HepG2 (cell line): ENCODE measurements around the gene KCNJ4. TPM values are rescaled to one million over a fixed set of nuclear protein-coding genes. Genes with fewer than 3 reads are reported as not detected.

Source experiments
- AGO2 ChIP-seq: fragments of 200-400 bp; formaldehyde crosslinking; optimal IDR thresholded peaks from 2 replicates; pipeline ENCODE3; 2017; ENCODE audit warnings: mild to moderate bottlenecking, low read depth, low read length, moderate library complexity
- CTCF ChIP-seq: sonication (generic); formaldehyde crosslinking; IDR thresholded peaks from 2 replicates; pipeline ENCODE4 v1.5.0; 2020; ENCODE audit warnings: mild to moderate bottlenecking, missing genetic modification reagents, moderate library complexity
- EHMT2 ChIP-seq: fragments of 200-600 bp; sonication (generic); IDR thresholded peaks from 2 replicates; pipeline ENCODE4 v1.7.0; 2017; ENCODE audit warnings: antibody characterized with exemption, low read depth, low read length, borderline replicate concordance
- FOXK1 ChIP-seq: sonication (generic); formaldehyde crosslinking; IDR thresholded peaks from 2 replicates; pipeline ENCODE4 v1.4.0; 2020; ENCODE audit warnings: low read depth, missing genetic modification reagents, borderline replicate concordance
- IKZF4 ChIP-seq: sonication (generic); formaldehyde crosslinking; IDR thresholded peaks from 2 replicates; pipeline ENCODE4 v1.5.1; 2020; ENCODE audit warnings: borderline replicate concordance, mild to moderate bottlenecking, low read depth, missing genetic modification reagents; ENCODE audit errors: not compliant biosample characterization
- MAFF ChIP-seq: IDR thresholded peaks from 2 replicates; pipeline ENCODE4 v1.6.1; 2011; ENCODE audit warnings: low read depth, low read length, improper control_type of control experiment
- MIER2 ChIP-seq: IDR thresholded peaks from 2 replicates; pipeline ENCODE4 v1.6.1; 2016; ENCODE audit warnings: missing biosample characterization, missing genetic modification reagents
- POLR2G ChIP-seq: fragments of 200-400 bp; formaldehyde crosslinking; IDR thresholded peaks from 2 replicates; pipeline ENCODE4 v1.6.1; 2018; ENCODE audit warnings: mild to moderate bottlenecking, low read depth, low read length, moderate library complexity
- PRPF4 ChIP-seq: fragments of 200-400 bp; formaldehyde crosslinking; IDR thresholded peaks from 2 replicates; pipeline ENCODE4 v1.6.1; 2016; ENCODE audit warnings: low read length, low read depth; ENCODE audit not compliant: poor library complexity, severe bottlenecking
- RAD21 ChIP-seq: fragments of 450-650 bp; formaldehyde crosslinking; IDR thresholded peaks from 2 replicates; pipeline ENCODE4 v1.5.0; 2020; ENCODE audit warnings: mild to moderate bottlenecking
- SMAD1 ChIP-seq: sonication (generic); formaldehyde crosslinking; IDR thresholded peaks from 2 replicates; pipeline ENCODE4 v1.4.0; 2020; ENCODE audit warnings: missing genetic modification reagents, low read depth, mild to moderate bottlenecking, borderline replicate concordance
- SRSF4 ChIP-seq: fragments of 200-400 bp; formaldehyde crosslinking; IDR thresholded peaks from one replicate; pipeline ENCODE4 v1.6.1; 2018; ENCODE audit warnings: mild to moderate bottlenecking, low read depth, low read length, moderate library complexity; ENCODE audit not compliant: poor library complexity, severe bottlenecking
- ZBTB2 ChIP-seq: sonication (generic); formaldehyde crosslinking; IDR thresholded peaks from 2 replicates; pipeline ENCODE4 v1.8.0; 2022; ENCODE audit warnings: low read depth, missing genetic modification reagents
- ZBTB8A ChIP-seq: sonication (generic); formaldehyde crosslinking; IDR thresholded peaks from 2 replicates; pipeline ENCODE4 v1.4.0; 2020; ENCODE audit warnings: mild to moderate bottlenecking, low read depth, missing genetic modification reagents, borderline replicate concordance
- ZFP36L2 ChIP-seq: sonication (generic); formaldehyde crosslinking; IDR thresholded peaks from 2 replicates; pipeline ENCODE4 v1.4.0; 2020; ENCODE audit warnings: missing genetic modification reagents
- ZMAT3 ChIP-seq: sonication (generic); formaldehyde crosslinking; conservative IDR thresholded peaks from 2 replicates; pipeline ENCODE4 v1.7.0; 2021; ENCODE audit warnings: missing genetic modification reagents
- ZNF563 ChIP-seq: sonication (generic); formaldehyde crosslinking; IDR thresholded peaks from 2 replicates; pipeline ENCODE4 v1.8.0; 2022; ENCODE audit warnings: mild to moderate bottlenecking, moderate library complexity, missing genetic modification reagents
- ZNF570 ChIP-seq: sonication (generic); formaldehyde crosslinking; IDR thresholded peaks from 2 replicates; pipeline ENCODE4 v1.4.0; 2020; ENCODE audit warnings: mild to moderate bottlenecking, missing genetic modification reagents, borderline replicate concordance
- ZNF597 ChIP-seq: sonication (generic); formaldehyde crosslinking; IDR thresholded peaks from 2 replicates; pipeline ENCODE4 v1.5.0; 2020; ENCODE audit warnings: missing genetic modification reagents
- ZNF747 ChIP-seq: sonication (generic); formaldehyde crosslinking; IDR thresholded peaks from 2 replicates; pipeline ENCODE4 v1.8.1; 2023; ENCODE audit warnings: missing genetic modification reagents, mild to moderate bottlenecking, borderline replicate concordance
- polyA plus RNA-seq, 8 experiments: library from polyadenylated mRNA; depleted of rRNA in 3 of 8; stranded (reverse) in 7 of 8; unstranded in 1 of 8; fragments of >200 nt; fragmentation: Illumina TruSeq in 4 of 8; extraction: Trizol in 4 of 8; gene quantifications; 2 replicates each; pipeline versions ENCODE4 v1.2.1 to v1.2.3, GENCODE V29; 2011 to 2016; ENCODE audit warnings: low read depth in 4 of 8, missing spikeins in 1 of 8, mixed read lengths in 1 of 8; ENCODE audit not compliant: insufficient read depth in 1 of 8
- total RNA-seq, 5 experiments: library from RNA; depleted of rRNA; stranded (reverse); fragments of >200 nt; fragmentation: Illumina TruSeq; extraction: Trizol; gene quantifications; 2 replicates each; pipeline ENCODE4 v1.2.3, GENCODE V29; 2016; ENCODE audit warnings: low read depth in 1 of 5
- TF ChIP-seq, protein P1 (sequence below): sonication (generic); formaldehyde crosslinking; IDR thresholded peaks from 2 replicates; pipeline ENCODE4 v1.8.0; 2022; ENCODE audit warnings: mild to moderate bottlenecking, missing genetic modification reagents, moderate library complexity
- TF ChIP-seq, protein P2 (sequence below): sonication (generic); formaldehyde crosslinking; IDR thresholded peaks from 2 replicates; pipeline ENCODE4 v1.5.1; 2020; ENCODE audit warnings: missing genetic modification reagents, mild to moderate bottlenecking, borderline replicate concordance

KCNJ4 gene
- total and polyA plus RNA-seq, 2 of the 13 experiments (the other 11 are each of a cell fraction or from before 2014, with no cell fraction given) = not detected

DNA sequence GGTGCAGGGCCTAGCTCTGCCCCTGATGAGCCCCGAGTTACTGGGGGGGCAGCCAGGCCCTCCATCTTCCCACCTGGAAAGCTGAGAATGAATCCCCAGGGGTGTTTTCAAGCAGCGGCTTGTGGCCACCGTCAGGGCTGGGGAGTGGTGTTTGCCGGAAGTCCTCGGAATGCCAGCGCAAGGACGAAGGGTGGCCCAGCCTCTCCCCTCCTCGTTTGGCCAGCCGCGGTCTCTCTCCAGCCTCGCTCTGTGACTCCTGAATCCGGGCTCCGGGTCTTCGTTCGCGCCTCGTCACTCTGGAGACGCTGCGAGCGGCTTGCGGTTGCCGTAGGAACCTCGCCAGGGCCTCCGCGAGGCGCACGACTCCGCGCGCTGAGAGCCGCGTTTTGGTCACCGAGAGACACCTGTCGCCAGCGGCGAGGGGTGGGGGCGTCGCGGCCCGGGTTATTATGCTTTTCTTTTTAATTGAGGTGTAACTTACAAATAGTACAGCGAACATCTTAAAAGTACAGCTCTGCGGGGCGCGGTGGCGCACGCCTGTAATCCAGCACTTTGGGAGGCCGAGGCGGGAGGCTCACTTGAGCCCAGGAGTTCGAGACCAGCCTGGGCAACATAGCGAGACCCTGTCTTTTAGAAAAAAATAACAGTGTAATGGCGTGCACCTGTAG, 6.5 kb upstream of the KCNJ4 start (continued):
- no peak; the same call in 1 of the 2 replicates for TF ChIP-seq SMAD1
- 0 out of 2 replicates have a peak, but pooled peaks have one; percentile 23 for TF ChIP-seq ZNF563 (CRISPR knock-in tag)
- TF ChIP-seq POLR2G = no peak
- no peak for TF ChIP-seq MIER2 (CRISPR knock-in tag)
- no peak for TF ChIP-seq PRPF4
- peak; percentile 44 for TF ChIP-seq IKZF4 (CRISPR knock-in tag)
- TF ChIP-seq ZFP36L2 (CRISPR knock-in tag) = no peak
- TF ChIP-seq AGO2 = no peak
- no peak for TF ChIP-seq ZBTB8A (CRISPR knock-in tag)
- TF ChIP-seq SRSF4 = no peak
- TF ChIP-seq, protein P1, sequence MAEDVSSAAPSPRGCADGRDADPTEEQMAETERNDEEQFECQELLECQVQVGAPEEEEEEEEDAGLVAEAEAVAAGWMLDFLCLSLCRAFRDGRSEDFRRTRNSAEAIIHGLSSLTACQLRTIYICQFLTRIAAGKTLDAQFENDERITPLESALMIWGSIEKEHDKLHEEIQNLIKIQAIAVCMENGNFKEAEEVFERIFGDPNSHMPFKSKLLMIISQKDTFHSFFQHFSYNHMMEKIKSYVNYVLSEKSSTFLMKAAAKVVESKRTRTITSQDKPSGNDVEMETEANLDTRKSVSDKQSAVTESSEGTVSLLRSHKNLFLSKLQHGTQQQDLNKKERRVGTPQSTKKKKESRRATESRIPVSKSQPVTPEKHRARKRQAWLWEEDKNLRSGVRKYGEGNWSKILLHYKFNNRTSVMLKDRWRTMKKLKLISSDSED (CRISPR knock-in tag) = no peak
- no peak for TF ChIP-seq EHMT2
- TF ChIP-seq MAFF = no peak
- TF ChIP-seq ZNF747 = no peak
- no peak for TF ChIP-seq ZMAT3 (CRISPR knock-in tag)
- peak; percentile 47 for TF ChIP-seq CTCF (CRISPR knock-in tag)
- TF ChIP-seq, protein P2, sequence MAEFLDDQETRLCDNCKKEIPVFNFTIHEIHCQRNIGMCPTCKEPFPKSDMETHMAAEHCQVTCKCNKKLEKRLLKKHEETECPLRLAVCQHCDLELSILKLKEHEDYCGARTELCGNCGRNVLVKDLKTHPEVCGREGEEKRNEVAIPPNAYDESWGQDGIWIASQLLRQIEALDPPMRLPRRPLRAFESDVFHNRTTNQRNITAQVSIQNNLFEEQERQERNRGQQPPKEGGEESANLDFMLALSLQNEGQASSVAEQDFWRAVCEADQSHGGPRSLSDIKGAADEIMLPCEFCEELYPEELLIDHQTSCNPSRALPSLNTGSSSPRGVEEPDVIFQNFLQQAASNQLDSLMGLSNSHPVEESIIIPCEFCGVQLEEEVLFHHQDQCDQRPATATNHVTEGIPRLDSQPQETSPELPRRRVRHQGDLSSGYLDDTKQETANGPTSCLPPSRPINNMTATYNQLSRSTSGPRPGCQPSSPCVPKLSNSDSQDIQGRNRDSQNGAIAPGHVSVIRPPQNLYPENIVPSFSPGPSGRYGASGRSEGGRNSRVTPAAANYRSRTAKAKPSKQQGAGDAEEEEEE (CRISPR knock-in tag) = no peak
- TF ChIP-seq ZNF570 (CRISPR knock-in tag) = no peak
- no peak for TF ChIP-seq RAD21 (CRISPR knock-in tag)
- TF ChIP-seq ZNF597 (CRISPR knock-in tag) = no peak
- TF ChIP-seq FOXK1 = 0 out of 2 replicates have a peak, but pooled peaks have one; percentile 37
- no peak for TF ChIP-seq ZBTB2 (CRISPR knock-in tag)
